Measurements from ENCODE around the gene ACVR1C.

The ACVR1C gene

DNA sequence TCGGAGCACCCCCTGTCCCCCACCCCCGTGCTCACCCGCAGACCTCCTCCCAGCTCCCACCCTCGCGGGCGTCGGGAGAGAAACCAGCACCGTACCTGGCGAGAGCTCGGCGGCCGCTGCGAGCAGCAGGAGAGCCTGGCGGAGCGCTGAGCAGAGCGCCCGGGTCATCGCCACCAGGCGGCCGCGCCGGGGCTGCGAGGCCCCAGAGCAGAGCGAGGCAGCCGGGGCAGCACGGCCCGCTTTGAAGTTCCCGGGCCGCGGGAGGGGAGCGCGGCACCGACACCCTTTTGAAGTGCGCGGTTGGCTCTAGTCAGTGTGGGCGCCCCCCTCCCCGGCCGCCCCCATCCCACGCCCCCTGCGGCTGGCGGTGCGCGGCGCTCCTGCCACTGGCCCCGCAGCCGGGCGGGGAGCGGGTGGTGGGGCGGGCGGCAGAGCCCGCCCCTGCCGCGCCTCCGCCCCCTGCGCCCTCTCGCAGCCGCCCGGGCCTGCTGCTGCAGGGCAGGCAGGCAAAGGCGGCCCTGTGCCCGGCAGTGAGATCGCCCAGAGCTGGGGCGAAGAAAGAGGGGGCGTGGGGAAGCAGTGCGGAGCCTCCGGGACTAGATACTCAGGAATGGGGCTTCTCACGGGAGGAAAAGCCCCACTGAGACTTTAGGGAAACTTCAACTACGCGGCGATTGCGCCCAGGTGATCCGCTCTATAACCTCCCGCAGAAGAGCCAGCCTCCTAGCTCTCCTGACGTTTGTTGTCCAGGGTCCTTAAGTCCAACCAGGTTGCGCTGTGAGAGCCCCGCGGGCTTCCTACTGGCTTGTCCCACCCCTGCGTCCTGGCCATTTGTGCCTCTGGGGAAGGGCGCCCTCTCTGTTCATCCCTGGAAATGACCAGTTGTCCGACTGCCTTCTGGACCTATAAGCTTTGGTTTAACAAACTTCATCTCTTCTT is at the start of gene ACVR1C:
ACVR1C (minus strand) TSS at position 388 of the 939 bp plus-strand sequence; CDS start at position 168, 220 bp downstream.
- peak in 1 of 2 donors; percentile 45 for DNase-seq (ENCODE audit: low read depth in 2 of 2)

DNA sequence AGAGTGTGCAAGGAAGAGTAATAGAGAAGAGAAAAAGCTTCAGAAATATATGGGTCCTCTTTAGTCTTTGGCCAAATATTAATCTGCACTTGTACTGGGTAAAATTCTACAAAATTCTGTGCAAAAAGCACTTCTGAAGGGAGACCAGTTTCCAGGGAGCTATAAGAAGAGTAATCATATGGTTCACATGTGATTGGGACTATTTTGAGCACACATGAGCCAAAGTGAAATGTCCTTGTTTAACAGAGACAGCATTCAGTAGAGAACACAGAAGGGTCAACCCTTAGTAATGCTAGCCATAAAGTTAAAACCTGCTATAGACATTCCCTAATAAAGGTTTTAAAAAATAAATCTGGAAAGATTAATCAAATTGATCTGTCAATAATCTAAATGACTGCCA is 49.3 kb upstream of the ACVR1C start:
- no peak for DNase-seq (ENCODE audit: low read depth in 2 of 2)

DNA sequence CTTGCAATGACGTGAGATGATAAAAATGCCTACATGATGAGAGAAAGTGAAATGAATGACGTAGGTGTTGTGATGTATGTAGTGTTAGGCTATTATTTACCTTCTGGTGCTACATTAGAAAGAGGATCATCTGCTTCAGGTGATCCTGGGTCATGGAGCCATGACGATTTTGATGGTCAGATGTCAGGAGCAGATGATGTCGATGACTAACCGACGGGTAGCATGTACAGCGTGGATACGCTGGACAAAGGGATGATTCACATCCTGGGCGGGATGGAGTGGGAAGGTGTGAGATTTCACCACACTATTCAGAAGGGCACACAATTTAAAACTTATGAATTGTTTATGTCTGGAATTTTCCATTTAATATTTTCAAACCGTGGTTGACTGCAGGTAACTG is 43.5 kb upstream of the ACVR1C start:
- DNase-seq (ENCODE audit: low read depth in 2 of 2) = no peak

DNA sequence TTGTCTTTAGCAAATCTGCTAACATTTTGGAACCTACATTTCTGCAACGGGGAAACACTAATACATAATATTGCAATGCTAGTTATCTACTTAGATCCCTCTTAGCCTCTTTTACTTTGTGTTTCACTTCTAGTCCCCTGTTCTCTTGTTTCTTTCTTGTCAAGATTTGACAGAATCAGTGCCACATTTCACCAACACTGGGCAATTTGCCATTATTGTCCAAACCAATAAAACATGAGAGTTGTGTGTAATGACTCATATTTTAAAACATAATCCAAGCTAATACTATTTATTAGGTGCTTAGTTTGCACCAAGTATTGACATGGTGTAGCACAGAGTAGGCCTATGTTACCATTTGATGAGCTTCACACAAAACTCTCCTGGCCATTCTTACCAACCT is 33.7 kb upstream of the ACVR1C start:
- no peak for DNase-seq (ENCODE audit: low read depth in 2 of 2)

DNA sequence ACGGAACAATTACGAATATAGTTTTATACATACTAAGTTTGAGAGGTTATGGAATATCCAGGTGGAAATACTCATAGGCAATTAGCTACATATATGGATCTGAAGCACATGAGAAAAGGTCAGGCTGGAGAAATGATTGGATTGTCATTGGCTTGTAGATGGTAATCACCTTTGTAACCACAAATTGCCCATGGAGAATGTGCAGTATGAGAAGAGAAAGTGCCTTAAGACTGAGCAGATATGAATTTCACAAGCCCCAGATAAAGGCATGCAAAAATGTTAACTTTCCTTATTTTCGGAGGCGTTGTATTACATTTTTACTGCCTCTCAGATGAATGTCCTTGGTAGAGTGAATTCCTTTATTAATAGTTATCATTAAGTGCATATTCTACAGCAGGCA is 33.1 kb upstream of the ACVR1C start:
- DNase-seq (ENCODE audit: low read depth in 2 of 2) = no peak

DNA sequence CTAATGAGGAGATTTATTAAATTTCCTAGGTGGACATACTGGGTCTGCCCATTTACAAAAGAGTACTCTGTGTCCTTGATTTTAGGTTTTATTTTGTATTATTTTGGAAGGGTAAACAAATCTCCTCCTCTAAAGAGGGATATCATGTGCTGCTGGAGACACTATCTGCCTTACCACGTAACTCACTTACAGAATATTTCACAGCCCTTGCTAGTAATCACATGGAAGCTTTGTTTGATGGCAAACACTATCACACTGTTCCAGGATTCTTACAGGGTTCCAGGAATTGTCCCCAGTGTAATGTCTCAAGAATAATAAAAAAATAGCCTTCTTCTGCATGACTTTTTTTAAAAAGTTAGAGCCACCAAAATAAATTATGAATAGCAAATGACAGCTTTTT is 29.2 kb upstream of the ACVR1C start:
- no peak for DNase-seq (ENCODE audit: low read depth in 2 of 2)

DNA sequence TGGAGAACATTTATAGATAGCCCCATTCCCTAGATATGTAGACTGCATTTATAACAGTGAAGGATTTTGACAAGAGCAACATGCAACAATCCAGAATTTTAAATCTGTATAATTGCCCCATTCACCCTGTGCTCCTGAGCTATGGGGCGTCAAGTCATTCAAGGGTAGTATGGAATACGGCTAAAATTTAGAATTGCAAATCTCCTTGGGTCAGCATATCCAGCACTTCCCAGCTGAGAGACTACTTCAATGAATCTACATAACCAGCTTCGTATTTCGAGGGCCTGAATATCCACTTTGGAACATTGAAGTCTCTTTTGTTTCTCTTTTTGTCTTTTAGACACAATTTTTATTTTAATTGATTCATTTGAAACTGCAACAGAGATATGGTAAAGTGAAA is 28.4 kb upstream of the ACVR1C start:
- no peak for DNase-seq (ENCODE audit: low read depth in 2 of 2)

DNA sequence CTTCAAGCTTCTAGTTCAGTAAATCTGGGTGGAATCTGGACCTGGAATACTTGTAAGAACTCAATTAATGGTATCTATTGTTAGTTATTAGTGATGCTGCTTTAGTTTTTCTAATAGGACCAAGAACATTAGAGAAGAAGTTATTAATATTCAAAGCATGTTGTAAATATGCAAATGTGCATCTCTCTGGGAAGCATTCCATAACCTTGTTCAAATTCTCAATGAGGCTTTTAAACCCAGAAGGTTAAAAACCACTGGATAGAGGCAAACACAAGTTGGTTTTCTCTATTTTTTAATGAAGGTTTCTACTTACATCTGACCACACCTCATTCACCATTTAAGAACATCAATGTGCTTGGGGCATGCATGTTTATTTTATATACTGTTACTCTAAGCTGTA is 16.1 kb upstream of the ACVR1C start:
- DNase-seq (ENCODE audit: low read depth in 2 of 2) = no peak

DNA sequence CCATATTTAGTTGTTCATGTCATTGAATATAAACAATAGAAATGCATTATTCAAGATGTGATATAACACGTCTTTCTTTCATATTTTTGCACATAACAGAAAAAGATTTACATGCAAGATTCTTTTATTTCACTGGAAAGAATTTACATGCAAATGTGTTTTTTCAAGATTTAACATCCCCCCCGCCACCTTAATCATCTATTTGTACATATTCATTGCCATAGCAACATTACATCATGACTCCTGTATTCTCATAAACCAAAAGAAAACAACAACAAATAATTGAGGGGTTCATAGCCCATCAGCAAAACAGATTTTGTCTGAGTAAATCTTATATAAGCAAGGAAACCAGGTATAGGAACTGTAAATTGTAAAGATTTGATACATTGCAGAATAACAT is 3.2 kb upstream of the ACVR1C start:
- no peak for DNase-seq (ENCODE audit: low read depth in 2 of 2)

DNA sequence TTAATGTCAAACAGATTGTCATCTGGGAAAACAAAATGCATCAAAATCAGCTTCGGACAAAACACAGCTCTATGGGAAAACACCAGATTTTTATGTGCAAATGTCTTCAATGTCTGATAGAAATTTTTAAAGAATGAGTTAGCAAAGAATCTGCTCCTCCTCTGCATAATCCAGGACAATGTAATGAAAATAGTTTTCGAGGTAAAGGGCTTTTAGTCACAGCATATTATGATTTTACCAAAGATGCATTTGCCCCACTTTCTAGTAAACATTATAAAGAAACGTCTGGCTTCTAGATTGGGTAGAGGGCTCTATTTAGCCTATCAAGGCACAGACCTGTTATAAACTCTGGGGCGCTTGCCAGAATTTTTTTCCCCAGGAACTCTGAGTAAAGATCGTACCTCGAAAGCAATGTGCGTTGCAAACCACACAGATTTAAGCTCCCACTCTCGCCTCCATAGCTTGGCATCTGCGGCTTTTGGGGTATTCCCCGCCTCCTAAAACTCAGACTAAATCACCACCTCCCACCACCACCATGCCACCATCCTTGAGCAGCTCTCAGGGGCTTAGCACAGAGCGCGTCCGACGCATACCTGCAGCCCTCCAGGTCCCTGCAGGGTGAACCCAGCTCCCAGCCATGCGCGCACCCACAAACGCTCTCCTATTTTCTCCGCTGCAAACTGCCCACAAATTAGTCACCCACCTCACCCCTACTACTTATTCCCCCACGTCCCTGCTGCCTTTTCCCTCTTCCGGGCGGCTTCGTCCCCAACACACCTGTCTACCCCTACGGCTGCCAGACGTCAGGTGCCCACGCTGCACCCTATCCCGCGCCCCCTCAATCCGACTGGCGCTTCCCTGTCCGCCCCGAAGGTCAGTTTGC is 829 bp downstream of the ACVR1C start:
- DNase-seq (ENCODE audit: low read depth in 2 of 2) = peak in 1 of 2 donors; percentile 21

DNA sequence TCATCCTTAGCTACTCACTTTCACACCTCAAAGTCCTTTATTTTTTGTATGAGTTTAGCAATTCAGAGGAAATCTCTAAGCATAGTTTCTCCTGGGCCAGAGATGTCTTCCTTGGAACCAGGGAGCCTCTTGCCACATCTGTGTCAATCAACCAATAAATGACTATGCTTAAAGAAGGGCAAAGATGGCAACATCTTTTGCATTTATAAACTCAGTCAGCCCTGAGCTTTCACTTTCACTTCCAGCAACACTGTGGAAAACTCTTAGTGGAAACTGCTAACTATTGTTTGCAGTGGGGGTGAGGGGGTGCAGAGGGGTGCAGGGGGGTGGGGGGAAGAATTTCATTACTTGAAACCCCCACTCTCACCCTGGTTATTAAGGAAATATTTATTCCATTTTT is 3.4 kb downstream of the ACVR1C start:
- DNase-seq (ENCODE audit: low read depth in 2 of 2) = no peak

DNA sequence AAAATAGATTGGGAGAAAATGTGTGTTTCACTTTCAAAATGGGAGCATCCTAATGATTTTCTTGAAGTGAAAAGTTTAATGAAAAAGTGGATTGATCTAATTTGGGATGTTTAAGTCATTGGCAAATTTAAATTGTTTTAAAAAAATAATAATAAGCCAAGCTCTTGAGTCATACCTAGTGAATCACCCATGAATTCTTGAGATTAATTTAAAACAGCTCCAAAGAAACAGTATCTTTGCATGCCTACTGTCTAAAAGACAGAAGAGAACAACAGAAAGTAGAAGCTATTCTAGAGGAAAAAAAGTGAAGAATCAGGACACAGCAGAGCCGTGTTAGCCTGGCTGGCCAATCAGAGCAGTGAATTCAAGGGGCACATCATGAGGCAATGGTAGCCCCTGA is 7.7 kb downstream of the ACVR1C start:
- DNase-seq (ENCODE audit: low read depth in 2 of 2) = no peak

DNA sequence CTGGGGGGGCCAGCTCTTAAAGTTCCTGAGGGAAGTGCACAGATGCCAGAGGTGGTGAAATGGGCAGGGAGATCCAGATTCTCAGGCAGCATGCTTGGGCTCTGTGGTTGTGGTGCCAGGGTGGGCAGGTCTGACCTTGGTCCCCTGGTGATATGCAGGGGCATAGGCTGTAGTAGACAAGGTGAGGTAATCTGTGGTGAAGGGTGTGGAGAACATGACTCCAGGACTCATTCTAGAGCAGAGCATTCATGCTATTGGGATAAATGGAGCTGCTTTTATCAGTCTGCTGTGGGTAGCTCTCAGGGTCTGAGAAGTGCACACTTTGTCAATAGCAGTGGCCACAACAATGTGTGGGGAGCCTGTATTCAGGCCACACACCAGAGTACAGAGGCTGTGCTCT is 16.9 kb downstream of the ACVR1C start:
- no peak for DNase-seq (ENCODE audit: low read depth in 2 of 2)

DNA sequence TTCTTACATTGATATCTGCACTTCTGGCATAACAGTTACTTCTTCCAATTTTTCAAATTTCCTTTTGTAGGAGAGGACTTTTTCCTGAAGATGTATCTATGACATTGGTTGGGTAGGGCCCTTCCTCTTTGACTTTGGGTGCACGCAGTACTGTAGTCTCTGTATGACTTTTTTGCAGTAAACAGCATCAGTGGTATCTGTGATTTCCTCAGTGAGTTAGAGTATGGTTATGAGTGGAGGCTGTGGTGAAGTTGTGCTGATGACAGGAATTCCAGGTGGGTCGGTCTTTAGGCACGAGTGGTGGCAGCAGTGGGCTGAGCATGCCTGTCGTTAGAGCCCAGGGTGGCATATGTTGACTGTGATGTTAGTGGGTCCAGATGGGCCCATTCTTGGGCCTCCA is 17.6 kb downstream of the ACVR1C start:
- DNase-seq (ENCODE audit: low read depth in 2 of 2) = no peak

DNA sequence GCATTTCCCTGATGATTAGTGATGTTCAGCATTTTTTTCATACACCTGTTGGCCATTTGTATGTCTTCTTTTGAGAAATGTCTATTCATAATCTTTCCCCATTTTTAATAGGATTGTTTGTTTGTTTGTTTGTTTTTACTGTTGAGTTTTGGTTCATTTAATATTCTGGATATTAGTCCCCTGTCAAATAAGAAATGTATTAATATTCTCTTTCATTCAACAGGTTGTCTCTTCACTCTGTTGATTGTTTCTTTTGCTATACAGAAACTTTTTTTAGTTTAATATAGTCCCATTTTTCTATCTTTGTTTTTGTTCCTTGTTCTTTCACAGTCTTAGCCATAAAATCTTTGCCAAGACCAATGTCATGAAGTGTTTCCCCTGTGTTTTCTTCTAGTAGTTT is 22.1 kb downstream of the ACVR1C start:
- no peak for DNase-seq (ENCODE audit: low read depth in 2 of 2)

DNA sequence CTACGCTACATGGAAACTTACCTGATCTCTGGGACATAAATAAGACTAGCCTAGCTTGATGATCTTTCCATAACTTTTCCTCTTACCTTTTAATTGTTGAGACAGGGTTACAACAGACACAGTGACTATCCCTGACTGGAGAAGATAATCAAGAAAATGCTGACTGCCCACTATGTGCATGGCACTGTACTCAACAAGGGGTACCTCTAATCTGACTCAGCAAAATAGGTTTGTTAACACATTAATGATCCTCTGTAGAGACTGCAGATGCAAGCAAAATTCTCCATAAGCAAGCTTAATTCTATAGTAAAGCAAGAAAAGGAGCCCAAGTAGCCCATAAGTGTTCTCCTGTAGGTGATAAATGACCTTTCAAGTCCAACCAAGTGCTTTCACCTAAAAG is 25.5 kb downstream of the ACVR1C start:
- DNase-seq (ENCODE audit: low read depth in 2 of 2) = no peak

DNA sequence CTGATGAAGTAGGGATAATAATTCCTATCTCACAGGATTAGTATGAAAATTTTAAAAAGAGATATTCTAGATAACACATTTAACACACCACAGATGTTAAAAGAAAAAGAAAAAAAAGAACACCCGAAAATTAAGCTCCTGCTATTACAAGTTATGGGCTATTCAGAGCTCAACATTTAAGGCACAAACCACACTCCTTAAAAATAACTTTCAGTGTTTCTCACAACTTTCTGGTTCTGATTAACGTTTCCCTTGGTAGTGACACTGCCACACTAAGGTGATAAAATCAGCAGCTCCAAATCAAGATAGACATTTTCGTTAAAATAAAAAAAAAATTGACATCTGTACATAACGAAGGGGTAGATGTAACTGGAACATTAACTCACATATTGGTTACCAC is 26.9 kb downstream of the ACVR1C start:
- no peak for DNase-seq (ENCODE audit: low read depth in 2 of 2)

DNA sequence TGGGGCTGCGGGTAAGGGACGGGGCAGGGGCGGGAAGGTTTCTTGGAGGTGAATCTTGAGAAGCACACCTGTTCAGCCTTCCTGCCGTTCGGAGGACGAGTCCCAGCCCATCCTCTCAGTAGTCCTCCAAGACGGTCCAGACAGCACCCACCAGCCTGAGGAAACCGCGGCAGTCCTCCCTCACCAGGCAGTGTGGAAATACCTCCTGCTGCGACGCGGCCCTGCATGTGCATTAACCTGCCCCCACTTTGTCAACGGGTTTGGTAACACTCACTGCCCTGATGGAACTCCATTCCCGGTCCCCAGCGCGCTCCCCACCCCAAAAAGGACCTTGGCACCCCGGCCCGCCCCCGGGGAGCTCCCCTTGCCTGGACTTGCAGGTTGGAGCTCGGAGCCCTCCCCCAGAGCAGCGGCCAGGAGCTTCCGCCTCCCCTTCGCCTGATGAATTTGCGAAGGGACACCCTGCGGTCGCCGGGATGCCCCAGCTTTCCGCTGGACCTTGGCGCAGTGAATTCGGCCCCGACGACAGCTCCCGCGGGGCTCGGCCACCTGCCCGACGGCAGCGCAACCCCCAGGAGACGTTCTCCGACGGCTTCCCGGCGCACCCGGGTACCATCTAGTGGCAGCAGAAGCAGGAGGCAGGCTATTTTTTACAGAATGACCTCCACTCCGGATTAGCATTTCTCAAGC is 31.5 kb downstream of the ACVR1C start:
- peak; percentile 16 to 19 for DNase-seq (ENCODE audit: low read depth in 2 of 2)

DNA sequence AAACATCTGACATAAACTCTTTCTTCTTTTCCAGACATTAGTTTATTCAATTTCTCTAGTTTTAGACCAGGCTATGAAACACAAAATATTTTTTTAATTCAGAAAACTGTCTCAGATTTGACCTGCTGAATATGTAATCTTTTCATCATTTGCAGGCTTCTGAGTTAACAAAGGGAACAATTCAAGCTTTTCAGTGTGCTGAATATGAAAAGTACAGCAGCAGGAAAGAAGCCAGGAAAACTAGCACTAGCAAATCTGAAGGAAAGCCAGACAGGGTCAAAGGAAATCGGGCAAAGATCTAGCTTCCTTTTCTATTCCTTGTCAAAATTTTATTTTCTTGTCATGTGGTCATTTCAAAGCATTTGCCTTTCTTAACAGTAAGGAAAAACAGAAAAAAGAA is 35.3 kb downstream of the ACVR1C start:
- DNase-seq (ENCODE audit: low read depth in 2 of 2) = no peak

DNA sequence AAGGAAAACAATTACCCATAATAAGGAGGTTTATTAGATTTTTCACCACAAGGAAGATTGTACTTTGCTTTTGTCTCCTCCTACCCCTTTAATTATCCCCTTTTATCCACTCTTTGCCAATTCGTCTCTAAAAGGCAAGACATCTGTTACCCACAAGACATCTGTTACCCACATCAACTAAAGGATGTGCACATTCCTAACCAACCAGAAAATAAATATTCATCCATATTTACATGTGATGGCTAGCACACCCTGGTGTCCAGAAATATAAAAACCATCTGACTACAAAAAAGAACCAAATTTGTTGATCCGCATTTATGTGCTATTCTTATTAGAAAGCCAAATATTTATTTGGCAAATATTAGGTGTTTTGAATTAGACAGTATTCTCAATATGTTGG is 35.7 kb downstream of the ACVR1C start:
- DNase-seq (ENCODE audit: low read depth in 2 of 2) = no peak

DNA sequence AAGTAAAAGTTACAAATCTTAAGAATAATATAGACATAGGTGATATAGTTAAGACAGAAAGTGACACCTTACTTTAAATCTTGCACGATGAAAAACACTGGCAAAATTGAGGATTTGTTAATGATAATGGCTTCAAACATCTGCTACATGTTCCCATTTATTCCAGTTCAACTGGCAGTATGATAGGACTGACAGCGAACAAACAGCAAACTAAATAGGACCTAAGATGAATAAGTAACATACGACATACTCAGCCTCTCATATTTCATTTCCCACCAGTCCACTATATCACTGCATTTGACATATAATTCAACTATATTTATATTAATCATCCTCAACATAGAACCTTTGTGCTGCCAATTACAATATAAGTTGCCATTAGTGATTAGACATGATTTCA is 36.3 kb downstream of the ACVR1C start:
- DNase-seq (ENCODE audit: low read depth in 2 of 2) = no peak

DNA sequence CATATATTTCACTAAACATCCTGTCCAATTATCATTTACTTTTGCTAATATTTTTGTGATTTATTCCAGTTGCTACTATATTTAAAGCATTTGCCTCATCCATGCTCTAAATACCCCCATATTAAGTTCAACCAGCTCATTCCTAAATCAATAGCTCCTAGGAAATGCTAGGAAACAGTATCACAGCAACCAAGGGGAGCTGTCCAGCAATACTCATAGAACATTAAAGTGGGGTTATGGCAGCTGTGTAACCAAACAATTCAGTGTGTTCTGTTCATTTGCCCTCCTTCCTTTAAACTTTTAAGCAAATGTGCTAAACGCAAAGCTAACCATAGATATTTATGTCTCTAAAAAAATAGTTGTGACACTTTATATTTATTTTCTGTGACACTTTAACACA is 41.1 kb downstream of the ACVR1C start:
- no peak for DNase-seq (ENCODE audit: low read depth in 2 of 2)

Data from stimulated activated CD8-positive, alpha-beta memory T cell treated with anti-CD3 and anti-CD28 coated beads, Interleukin-15, amount 100 ng/mL, for 4 hours (primary cell).